Upper lobe of right lung (tissue), 1 donor: Measurements from ENCODE around the gene USHBP1. TPM values are rescaled to one million over a fixed set of nuclear protein-coding genes. Genes with fewer than 3 reads are reported as not detected.

Experiments
- ATAC-seq: fragments of 200-7000 bp; cut with Tn5 transposase; one replicate; pipeline ENCODE4 v1.9.1; 2020; ENCODE audit warnings: mild to moderate bottlenecking, moderate library complexity
- DNase-seq: peaks from one replicate; pipeline ENCODE4 v3.0.0-alpha.2; 2020
- H3K27ac ChIP-seq: fragments of 200-600 bp; one replicate; pipeline ENCODE4 v1.8.0; 2022
- H3K27me3 ChIP-seq: fragments of 200-600 bp; one replicate; pipeline ENCODE4 v1.8.0; 2022; ENCODE audit warnings: mild to moderate bottlenecking
- H3K36me3 ChIP-seq: fragments of 200-600 bp; one replicate; pipeline ENCODE4 v1.8.0; 2022
- H3K4me1 ChIP-seq: fragments of 200-600 bp; one replicate; pipeline ENCODE4 v1.8.0; 2022
- H3K4me3 ChIP-seq: fragments of 200-600 bp; one replicate; pipeline ENCODE4 v1.8.0; 2022; ENCODE audit warnings: mild to moderate bottlenecking
- H3K9me3 ChIP-seq: fragments of 200-600 bp; one replicate; pipeline ENCODE4 v1.8.0; 2022
- CTCF ChIP-seq: fragments of 200-600 bp; IDR thresholded peaks from one replicate; pipeline ENCODE4 v1.8.0; 2022; ENCODE audit warnings: antibody characterized with exemption
- intact Hi-C: fragments of 100-400 bp; cut with DNase I; formaldehyde crosslinking; loops from one replicate; pipeline ENCODE4 v1.11.0; 2022
- total RNA-seq: library from RNA; stranded (reverse); fragmentation: NEBNext Ultra II Directional; extraction: Animal tissue kit (Norgen Biotek cat#: 25700); gene quantifications from one replicate; pipeline ENCODE4 v1.2.1, GENCODE V29; 2021
- donor health status: DM: no; HTN: yes; CAD: no; lungs with severe emphysema.

USHBP1 gene
- total RNA-seq, 1 donor from 2014 or later: 14.0 TPM

GRCh38 chr19:17210296-17210695, 54.2 kb downstream of the USHBP1 start:
- Histone ChIP-seq H3K27me3 (no peaks in the 10 kb centered on the region), H3K36me3 (peaks cover 48% of the 10 kb centered on the region), H3K27ac (no peak overlapping the region), H3K4me3 (no peak overlapping the region), H3K9me3 (no peaks in the 10 kb centered on the region), H3K4me1 (peaks cover 7% of the 10 kb centered on the region)
- DNase-seq (no peak), ATAC-seq (no peak)
- TF ChIP-seq CTCF: no peak
- intact Hi-C loops: no loop called here

GRCh38 chr19:17209126-17210036, 55.2 kb downstream of the USHBP1 start:
- intact Hi-C loops: no loop called here
- no peak for DNase-seq
- TF ChIP-seq CTCF: no peak

GRCh38 chr19:17206736-17207581, 57.6 kb downstream of the USHBP1 start:
- Histone ChIP-seq H3K27me3 (no peaks in the 10 kb centered on the region), H3K36me3 (peaks cover 65% of the 10 kb centered on the region), H3K27ac (no peak overlapping the region), H3K4me1 (no peaks in the 10 kb centered on the region), H3K9me3 (no peaks in the 10 kb centered on the region), H3K4me3 (no peak overlapping the region)
- no peak for ATAC-seq
- TF ChIP-seq CTCF: no peak
- intact Hi-C loops: no loop called here
- DNase-seq: no peak

More at GRCh38 chr19:17209126-17210036, 55.2 kb downstream of the USHBP1 start:
- H3K4me1 ChIP-seq: peaks cover 1% of the 10 kb centered on the region
- peak; percentile 37 for ATAC-seq
- no peaks in the 10 kb centered on the region for H3K9me3 ChIP-seq
- H3K27ac ChIP-seq: no peak overlapping the region
- no peaks in the 10 kb centered on the region for H3K27me3 ChIP-seq
- peaks cover 49% of the 10 kb centered on the region for H3K36me3 ChIP-seq
- no peak overlapping the region for H3K4me3 ChIP-seq

GRCh38 chr19:17205237-17206140, 59.1 kb downstream of the USHBP1 start:
- peak; percentile 63 for TF ChIP-seq CTCF
- H3K27ac ChIP-seq: no peak overlapping the region
- H3K36me3 ChIP-seq: peaks cover 66% of the 10 kb centered on the region
- intact Hi-C loops: loop anchor here (2.0 kb wide), 1 partner anchor 77 kb away; no protein-coding TSS in a partner anchor
- no peaks in the 10 kb centered on the region for H3K9me3 ChIP-seq
- DNase-seq (peak; percentile 86), ATAC-seq (peak; percentile 84)
- no peaks in the 10 kb centered on the region for H3K27me3 ChIP-seq
- H3K4me3 ChIP-seq: no peak overlapping the region
- no peaks in the 10 kb centered on the region for H3K4me1 ChIP-seq

DNA sequence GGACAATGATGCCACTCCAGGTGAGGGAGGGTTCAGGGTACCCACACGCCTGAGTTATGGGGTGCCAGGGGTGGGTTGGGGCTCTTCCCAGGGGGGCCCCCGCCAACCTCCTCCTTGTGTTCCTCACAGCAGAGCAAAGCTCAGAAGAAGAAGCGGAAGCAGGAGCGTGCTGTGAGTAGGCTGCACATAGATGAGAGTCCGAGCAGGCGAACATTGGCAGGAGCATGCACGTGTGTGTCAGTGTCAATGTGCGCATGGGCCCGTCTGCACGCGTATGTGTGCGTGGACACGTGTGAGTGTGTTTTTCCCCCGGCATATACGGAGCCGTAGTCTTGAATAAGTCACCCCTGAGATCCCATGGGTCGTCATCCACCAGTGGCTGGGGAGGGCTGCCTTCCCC, 61.8 kb downstream of the USHBP1 start:
- H3K36me3 ChIP-seq: peaks cover 85% of the 10 kb centered on the region
- DNase-seq: no peak

More for the DNA sequence above, 61.8 kb downstream of the USHBP1 start:
- TF ChIP-seq CTCF: no peak
- ATAC-seq: no peak
- Histone ChIP-seq H3K27ac (no peak overlapping the region), H3K9me3 (no peaks in the 10 kb centered on the region), H3K4me1 (no peaks in the 10 kb centered on the region), H3K27me3 (no peaks in the 10 kb centered on the region), H3K4me3 (no peak overlapping the region)
- intact Hi-C loops: no loop called here
